Peyer's patch (tissue), 4 donors: ENCODE data around the gene TXK.

ENCODE experiments used
- POLR2A ChIP-seq, 2 donors: fragments of 450-650 bp; IDR thresholded peaks; one replicate each; pipeline ENCODE4 v1.5.1; 2017; ENCODE audit warnings: antibody characterized with exemption in 2 of 2, mild to moderate bottlenecking in 2 of 2, moderate library complexity in 2 of 2
- TF ChIP-seq, protein P1 (sequence below), 6 experiments: fragments of 450-650 bp in 4 of 6; fragments of 200-600 bp in 2 of 6; sonication (generic) in 1 of 6; IDR thresholded peaks; one replicate each; pipeline ENCODE4 v1.5.1; 2017 to 2019; ENCODE audit warnings: antibody characterized with exemption in 6 of 6, mild to moderate bottlenecking in 3 of 6, moderate library complexity in 1 of 6

GRCh38 chr4:48051078-48051477, 83.0 kb downstream of the TXK start:
- TF ChIP-seq, protein P1, sequence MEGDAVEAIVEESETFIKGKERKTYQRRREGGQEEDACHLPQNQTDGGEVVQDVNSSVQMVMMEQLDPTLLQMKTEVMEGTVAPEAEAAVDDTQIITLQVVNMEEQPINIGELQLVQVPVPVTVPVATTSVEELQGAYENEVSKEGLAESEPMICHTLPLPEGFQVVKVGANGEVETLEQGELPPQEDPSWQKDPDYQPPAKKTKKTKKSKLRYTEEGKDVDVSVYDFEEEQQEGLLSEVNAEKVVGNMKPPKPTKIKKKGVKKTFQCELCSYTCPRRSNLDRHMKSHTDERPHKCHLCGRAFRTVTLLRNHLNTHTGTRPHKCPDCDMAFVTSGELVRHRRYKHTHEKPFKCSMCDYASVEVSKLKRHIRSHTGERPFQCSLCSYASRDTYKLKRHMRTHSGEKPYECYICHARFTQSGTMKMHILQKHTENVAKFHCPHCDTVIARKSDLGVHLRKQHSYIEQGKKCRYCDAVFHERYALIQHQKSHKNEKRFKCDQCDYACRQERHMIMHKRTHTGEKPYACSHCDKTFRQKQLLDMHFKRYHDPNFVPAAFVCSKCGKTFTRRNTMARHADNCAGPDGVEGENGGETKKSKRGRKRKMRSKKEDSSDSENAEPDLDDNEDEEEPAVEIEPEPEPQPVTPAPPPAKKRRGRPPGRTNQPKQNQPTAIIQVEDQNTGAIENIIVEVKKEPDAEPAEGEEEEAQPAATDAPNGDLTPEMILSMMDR (IDR thresholded peaks at IDR 0.05) = no peak
- TF ChIP-seq POLR2A (IDR thresholded peaks at IDR 0.05) = no peak
